GM12878 (cell line): Measurements from ENCODE around the gene FADD. TPM values are rescaled to one million over a fixed set of nuclear protein-coding genes. Genes with fewer than 3 reads are reported as not detected.

Source experiments
- ATAC-seq: fragments of 200-7000 bp; cut with Tn5 transposase; 3 replicates; pipeline ENCODE4 v1.9.1; 2020; ENCODE audit warnings: mild to moderate bottlenecking, moderate library complexity
- BruUV-seq: library from RNA; stranded (reverse); fragments of 400-500 nt; replicated peaks from 2 replicates; lab custom pipeline; 2021; lab: Mats Ljungman, UMichigan
- CTCF ChIA-PET: fragments of 300-600 bp; sonication (Branson Sonifier 250); formaldehyde crosslinking; extraction: SDS; loops from one replicate; lab custom pipeline; 2021; ENCODE audit warnings: inconsistent platforms; lab: Yijun Ruan, JAX
- POLR2A ChIA-PET: fragments of 350-600 bp; formaldehyde crosslinking; extraction: SDS; loops from one replicate; lab custom pipeline; 2021; ENCODE audit warnings: inconsistent platforms; lab: Charles Lee
- RAD21 ChIA-PET: fragments of 300-600 bp; sonication (Branson Sonifier 250); formaldehyde crosslinking; loops from one replicate; lab custom pipeline; 2023; ENCODE audit warnings: antibody characterized with exemption; ENCODE audit not compliant: unreplicated experiment; lab: Charles Lee
- SMC1A ChIA-PET: fragments of 300-600 bp; sonication (Branson Sonifier 250); formaldehyde crosslinking; loops from one replicate; lab custom pipeline; 2023; ENCODE audit not compliant: unreplicated experiment, uncharacterized antibody; lab: Charles Lee
- DNase-seq: peaks from one replicate; pipeline ENCODE4 v3.0.0-alpha.2; 2011; ENCODE audit warnings: low read depth, low spot score
- FAIRE-seq: peaks from 3 replicates; lab custom pipeline; 2011; peaks lifted over from hg19 to GRCh38; lab: Jason Lieb, UNC
- H2AFZ ChIP-seq: 2 replicates; pipeline ENCODE4 v1.6.0; 2011; ENCODE audit warnings: low read depth, low read length, control low read depth; ENCODE audit not compliant: control insufficient read depth
- H3K27ac ChIP-seq: 2 replicates; pipeline ENCODE4 v1.5.1; 2011; ENCODE audit warnings: control low read depth; ENCODE audit not compliant: control insufficient read depth, insufficient read depth
- H3K27me3 ChIP-seq, 2 experiments: replicated peaks in 1 of 2; 2 replicates each; pipeline versions ENCODE4 v1.6.0 to v1.6.1; 2011; ENCODE audit warnings: low read length in 1 of 2; ENCODE audit not compliant: control insufficient read depth in 2 of 2, insufficient read depth in 2 of 2
- H3K36me3 ChIP-seq, 2 experiments: 2 replicates each; pipeline ENCODE4 v1.5.1; 2011; ENCODE audit warnings: low read length in 1 of 2; ENCODE audit not compliant: control insufficient read depth in 2 of 2, insufficient read depth in 2 of 2
- H3K4me1 ChIP-seq: 2 replicates; pipeline ENCODE4 v1.6.1; 2011; ENCODE audit warnings: mild to moderate bottlenecking, low read length, moderate library complexity, mixed read lengths; ENCODE audit not compliant: control insufficient read depth, insufficient read depth
- H3K4me2 ChIP-seq: 2 replicates; pipeline ENCODE4 v1.6.0; 2011; ENCODE audit warnings: control low read depth; ENCODE audit not compliant: control insufficient read depth, insufficient read depth
- H3K4me3 ChIP-seq: fragments of 200-600 bp; sonication (generic); 2 replicates; pipeline ENCODE4 v1.5.1; 2016
- H3K79me2 ChIP-seq: 2 replicates; pipeline ENCODE4 v1.6.0; 2011; ENCODE audit warnings: low read length; ENCODE audit not compliant: control insufficient read depth, insufficient read depth
- H3K9ac ChIP-seq: 2 replicates; pipeline ENCODE4 v1.8.0; 2011; ENCODE audit warnings: low read length, control low read depth, mixed read lengths; ENCODE audit not compliant: control insufficient read depth, insufficient read depth
- H3K9me3 ChIP-seq: replicated peaks from 3 replicates; pipeline ENCODE4 v1.5.1; 2011; ENCODE audit warnings: mild to moderate bottlenecking, low read length; ENCODE audit not compliant: control insufficient read depth, insufficient read depth
- H4K20me1 ChIP-seq: 2 replicates; pipeline ENCODE4 v1.6.0; 2011; ENCODE audit not compliant: control insufficient read depth, insufficient read depth
- CHD4 ChIP-seq: fragments of 200-600 bp; sonication (generic); IDR thresholded peaks from 2 replicates; pipeline ENCODE4 v1.6.1; 2016; ENCODE audit warnings: mild to moderate bottlenecking
- FOS ChIP-seq: IDR thresholded peaks from 3 replicates; pipeline ENCODE4 v1.6.1; 2011; ENCODE audit warnings: borderline replicate concordance; ENCODE audit not compliant: insufficient read length; ENCODE audit errors: extremely low read depth
- MEF2B ChIP-seq: fragments of 450-650 bp; IDR thresholded peaks from 2 replicates; pipeline ENCODE4 v1.6.1; 2018; ENCODE audit warnings: mild to moderate bottlenecking, moderate library complexity; ENCODE audit not compliant: partially characterized antibody, poor library complexity, severe bottlenecking
- PAX5 ChIP-seq: IDR thresholded peaks from 2 replicates; pipeline ENCODE4 v1.6.1; 2011; ENCODE audit warnings: low read depth, low read length, borderline replicate concordance
- SMC3 ChIP-seq: IDR thresholded peaks from 2 replicates; pipeline ENCODE4 v1.6.1; 2011; ENCODE audit warnings: low read length, improper control_type of control experiment, borderline replicate concordance
- STAT3 ChIP-seq: IDR thresholded peaks from 2 replicates; pipeline ENCODE4 v1.6.1; 2011; ENCODE audit warnings: low read depth, low read length, improper control_type of control experiment
- ZNF217 ChIP-seq: fragments of 450-650 bp; IDR thresholded peaks from 2 replicates; pipeline ENCODE4 v1.6.1; 2017; ENCODE audit warnings: antibody characterized with exemption, mild to moderate bottlenecking
- ZSCAN29 ChIP-seq: fragments of 450-650 bp; IDR thresholded peaks from 2 replicates; pipeline ENCODE4 v1.6.1; 2017; ENCODE audit warnings: mild to moderate bottlenecking, moderate library complexity
- WGBS: methylation state at CpG from one replicate; pipeline ENCODE4 v1.1.6; 2016; ENCODE audit warnings: low lambda C conversion rate; ENCODE audit not compliant: insufficient replicate concordance, insufficient coverage; ENCODE audit errors: missing lambda C conversion rate; 5-methylcytosine and 5-hydroxymethylcytosine counted together
- in situ Hi-C: fragments of 300-500 bp; cut with MboI; formaldehyde crosslinking; loops from 9 replicates; pipeline ENCODE4 v1.14.3; 2018; ENCODE audit warnings: mixed read lengths
- intact Hi-C: fragments of 100-400 bp; cut with micrococcal nuclease; formaldehyde crosslinking; loops from one replicate; pipeline ENCODE4 v1.14.2; 2022; ENCODE audit not compliant: unreplicated experiment
- polyA plus RNA-seq, 11 experiments: library from polyadenylated mRNA; depleted of rRNA in 4 of 11; unstranded in 6 of 11; stranded (reverse) in 5 of 11; fragments of >200 nt; fragmentation: Nextera tagmentation in 4 of 11; fragmentation: Illumina TruSeq in 1 of 11; extraction: Ambion mirVana in 4 of 11; extraction: Trizol in 1 of 11; gene quantifications; 1 replicate in 1 of 11; 2 replicates in 10 of 11; pipeline versions ENCODE4 v1.2.1 to v1.2.3, GENCODE V29; 2011 to 2016; ENCODE audit warnings: inconsistent platforms in 2 of 11, missing spikeins in 2 of 11, low read depth in 1 of 11
- total RNA-seq, 4 experiments: library from RNA; depleted of rRNA in 3 of 4; stranded (reverse); fragments of >200 nt in 3 of 4; fragmentation: Illumina TruSeq in 1 of 4; extraction: Trizol in 1 of 4; gene quantifications; 2 replicates each; pipeline versions ENCODE4 v1.2.1 to v1.2.3, GENCODE V29; 2013 to 2021
- TF ChIP-seq, protein P1 (sequence below): fragments of 150-350 bp; IDR thresholded peaks from 2 replicates; pipeline ENCODE4 v1.6.1; 2014; ENCODE audit warnings: mild to moderate bottlenecking, low read depth, low read length

FADD gene
- total and polyA plus RNA-seq, 10 of the 15 experiments (the other 5 are each of a cell fraction or from before 2014, with no cell fraction given), result 0.32 to 38.7 (median 21.8) TPM

DNA sequence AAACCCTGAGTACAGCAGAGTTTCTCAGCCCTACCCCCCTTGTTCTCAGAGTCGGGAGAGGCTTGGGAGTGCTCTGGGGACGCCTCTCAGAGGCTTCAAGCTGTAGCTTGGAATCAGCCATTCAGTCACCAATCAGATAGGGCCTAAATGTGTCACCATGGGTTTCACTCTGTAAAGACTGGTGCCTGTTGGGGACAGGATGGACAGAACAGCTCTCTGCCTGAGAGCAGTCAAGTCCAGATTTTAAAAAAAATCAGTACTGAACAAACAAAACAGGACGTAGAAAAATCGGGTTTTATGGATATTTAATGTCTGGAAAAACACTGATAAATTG is 1.3 kb downstream of the FADD start:
- RAD21 ChIA-PET, result interaction anchor here (1.0 kb wide), 1 partner anchor 8 kb away, joined by 3 read pairs; no protein-coding TSS in a partner anchor
- FAIRE-seq (no peak), ATAC-seq (peak; percentile 56), DNase-seq (no peak)
- no TSS peak for BruUV-seq
- Histone ChIP-seq H3K4me1 (peaks cover 12% of the 10 kb centered on the region), H3K9ac (peak overlapping the region; percentile 99), H3K36me3 (peaks cover 7 to 13% of the 10 kb centered on the region in 2 experiments), H3K27ac (peak overlapping the region; percentile 88), H4K20me1 (peaks cover 6% of the 10 kb centered on the region; the same call in 1 of the 2 replicates), H3K27me3 (no peaks in the 10 kb centered on the region), H3K4me2 (peak overlapping the region; percentile 96), H2AFZ (no peak overlapping the region)
- 15% methylated on average over 4 of the region's 4 CpGs for WGBS
- SMC1A ChIA-PET, result interaction anchor here (1.0 to 1.2 kb wide), 2 partner anchors 8 to 99 kb away, joined by 3 to 4 read pairs; no protein-coding TSS in a partner anchor
- POLR2A ChIA-PET, result interaction anchor here (0.5 kb wide), 1 partner anchor 181 kb away, joined by 4 read pairs; no protein-coding TSS in a partner anchor
- in situ Hi-C loops, result no loop called here
- CTCF ChIA-PET, result interaction anchor here (0.9 to 2.1 kb wide), 5 partner anchors 8 to 293 kb away, joined by 3 to 8 read pairs (median 5); no protein-coding TSS in a partner anchor
- TF ChIP-seq FOS, result no peak
- TF ChIP-seq CHD4, result no peak
- TF ChIP-seq, protein P1, sequence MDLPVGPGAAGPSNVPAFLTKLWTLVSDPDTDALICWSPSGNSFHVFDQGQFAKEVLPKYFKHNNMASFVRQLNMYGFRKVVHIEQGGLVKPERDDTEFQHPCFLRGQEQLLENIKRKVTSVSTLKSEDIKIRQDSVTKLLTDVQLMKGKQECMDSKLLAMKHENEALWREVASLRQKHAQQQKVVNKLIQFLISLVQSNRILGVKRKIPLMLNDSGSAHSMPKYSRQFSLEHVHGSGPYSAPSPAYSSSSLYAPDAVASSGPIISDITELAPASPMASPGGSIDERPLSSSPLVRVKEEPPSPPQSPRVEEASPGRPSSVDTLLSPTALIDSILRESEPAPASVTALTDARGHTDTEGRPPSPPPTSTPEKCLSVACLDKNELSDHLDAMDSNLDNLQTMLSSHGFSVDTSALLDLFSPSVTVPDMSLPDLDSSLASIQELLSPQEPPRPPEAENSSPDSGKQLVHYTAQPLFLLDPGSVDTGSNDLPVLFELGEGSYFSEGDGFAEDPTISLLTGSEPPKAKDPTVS, result no peak
- no peak for TF ChIP-seq SMC3
- no peak for TF ChIP-seq PAX5
- no peak for TF ChIP-seq STAT3
- TF ChIP-seq MEF2B, result no peak
- TF ChIP-seq ZSCAN29, result no peak
- TF ChIP-seq ZNF217, result no peak
- TF ChIP-seq, all 136 proteins: peak for 0
- Histone ChIP-seq H3K9me3 (no peaks in the 10 kb centered on the region), H3K79me2 (peaks cover 27% of the 10 kb centered on the region), H3K4me3 (peak overlapping the region; percentile 82)
- intact Hi-C loops, result loop anchor here (5.0 to 10.0 kb wide), 3 partner anchors 68 to 517 kb away; partner anchors contain the start of gene PPFIA1
